ENCODE results near the gene CBLC.

CBLC gene

GRCh38 chr19:44845612-44846454, 68.1 kb downstream of the CBLC start, which contains the start of gene NECTIN2:
Gene NECTIN2, plus strand, starts transcription at chr19:44846297. Its CDS starts 229 bp downstream, at chr19:44846526.
- peak; percentile 100 for DNase-seq (ENCODE audit: extremely low spot score)
- ChIA-PET CTCF (interaction anchor here (0.6 to 1.5 kb wide), 20 partner anchors 11 to 275 kb away, joined by 3 to 8 read pairs (median 4); no protein-coding TSS in a partner anchor), POLR2A (interaction anchor here (0.6 to 0.7 kb wide), 4 partner anchors 75 to 1624 kb away, joined by 3 to 5 read pairs (median 5); no protein-coding TSS in a partner anchor)
- TF ChIP-seq CTCF (IDR thresholded peaks at IDR 0.05; ENCODE audit: control extremely low read depth, extremely low read depth, low read depth, missing control alignments): peak; percentile 58

GRCh38 chr19:44846455-44847143, 68.9 kb downstream of the CBLC start:
- peak; percentile 16 for DNase-seq (ENCODE audit: extremely low spot score)
- TF ChIP-seq CTCF (IDR thresholded peaks at IDR 0.05; ENCODE audit: control extremely low read depth, extremely low read depth, low read depth, missing control alignments): no peak
- POLR2A ChIA-PET: no interaction called here
- CTCF ChIA-PET: interaction anchor here (0.7 to 2.6 kb wide), 12 partner anchors 12 to 193 kb away, joined by 3 to 10 read pairs (median 3); no protein-coding TSS in a partner anchor

- no peak for TF ChIP-seq CTCF (IDR thresholded peaks at IDR 0.05; ENCODE audit: control extremely low read depth, extremely low read depth, low read depth, missing control alignments)
- POLR2A ChIA-PET: no interaction called here
- CTCF ChIA-PET: interaction anchor here (0.7 to 2.6 kb wide), 5 partner anchors 11 to 193 kb away, joined by 3 to 10 read pairs (median 3); no protein-coding TSS in a partner anchor
- peak; percentile 14 for DNase-seq (ENCODE audit: extremely low spot score)
Measured at GRCh38 chr19:44847144-44848035, 69.7 kb downstream of the CBLC start.

GRCh38 chr19:44848036-44848811, 70.5 kb downstream of the CBLC start:
- peak; percentile 18 for DNase-seq (ENCODE audit: extremely low spot score)
- ChIA-PET POLR2A (no interaction called here), CTCF (interaction anchor here (1.0 to 2.6 kb wide), 5 partner anchors 10 to 191 kb away, joined by 3 to 10 read pairs (median 3); no protein-coding TSS in a partner anchor)
- TF ChIP-seq CTCF (IDR thresholded peaks at IDR 0.05; ENCODE audit: control extremely low read depth, extremely low read depth, low read depth, missing control alignments): no peak

GRCh38 chr19:44848812-44849447, 71.2 kb downstream of the CBLC start:
- no peak for DNase-seq (ENCODE audit: extremely low spot score)
- CTCF ChIA-PET: interaction anchor here (1.0 to 2.6 kb wide), 5 partner anchors 9 to 192 kb away, joined by 3 to 10 read pairs (median 3); no protein-coding TSS in a partner anchor
- no peak for TF ChIP-seq CTCF (IDR thresholded peaks at IDR 0.05; ENCODE audit: control extremely low read depth, extremely low read depth, low read depth, missing control alignments)
- POLR2A ChIA-PET: no interaction called here
